ENCODE data around the gene XCL1. TPM values are rescaled to one million over a fixed set of nuclear protein-coding genes. Genes with fewer than 3 reads are reported as not detected.

XCL1 gene
- total RNA-seq, 1 donor from 2014 or later = not detected

DNA sequence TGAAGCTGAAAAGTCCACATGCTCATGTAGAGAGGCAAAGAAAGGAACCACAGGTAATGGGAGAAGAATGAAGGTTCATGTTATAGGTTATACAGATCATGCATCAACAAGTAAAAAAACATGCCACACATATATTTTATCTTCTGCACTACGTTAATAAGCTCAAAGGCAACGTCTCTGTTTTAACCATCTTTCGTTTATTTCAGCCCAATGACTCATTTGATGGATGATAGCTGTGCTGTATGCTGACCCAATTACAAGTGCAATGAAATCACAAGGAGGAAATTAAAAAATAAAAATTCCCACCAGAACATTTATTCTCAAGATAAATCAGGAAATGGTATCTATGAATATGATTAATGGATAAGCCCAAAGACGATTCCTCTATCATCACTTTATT is 24.6 kb downstream of the XCL1 start:
- H3K27ac ChIP-seq (ENCODE audit: low read depth, low read length) = no peak overlapping the region

DNA sequence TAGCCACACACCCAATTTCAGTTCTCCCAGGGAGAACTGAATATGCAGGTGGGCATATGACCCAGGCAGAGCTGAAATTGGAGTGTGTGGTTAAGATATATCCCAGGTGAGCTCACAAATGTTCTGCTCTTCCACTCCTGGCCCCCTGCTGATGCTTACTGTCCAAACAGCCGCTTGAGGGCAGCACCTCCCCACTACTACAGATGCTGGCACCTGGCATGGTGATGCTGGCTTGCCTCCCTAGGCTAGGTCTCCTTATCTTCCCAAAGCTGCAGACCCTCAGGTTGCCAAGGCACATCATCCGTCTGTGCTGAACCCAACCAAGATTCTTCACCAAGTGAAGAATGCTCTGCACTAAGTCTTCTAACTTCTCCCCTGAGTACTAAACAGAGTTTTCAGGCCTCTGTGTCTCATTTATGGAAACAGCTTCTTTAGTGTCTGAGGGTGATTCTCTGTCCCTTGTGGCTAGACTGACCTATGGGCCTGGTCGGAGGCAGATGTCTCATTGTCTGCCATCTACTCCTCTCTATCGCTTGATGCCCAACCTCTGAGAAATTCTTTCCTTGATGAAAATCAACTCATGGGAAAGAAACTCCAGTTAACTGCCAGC is 27.2 kb downstream of the XCL1 start:
- Histone ChIP-seq H3K4me1 (ENCODE audit: control insufficient read depth in 3 of 3, insufficient read depth in 3 of 3, low read length in 3 of 3) (peaks cover 19 to 27% (median 24%) of the 10 kb centered on the region in 3 donors), H3K9me3 (ENCODE audit: control insufficient read depth in 3 of 3, low read length in 3 of 3) (no peaks in the 10 kb centered on the region), H3K27ac (ENCODE audit: low read depth, low read length) (no peak overlapping the region), H3K27me3 (ENCODE audit: control insufficient read depth in 3 of 3, insufficient read depth in 3 of 3, low read length in 3 of 3) (no peaks in the 10 kb centered on the region), H3K4me3 (ENCODE audit: low read length in 3 of 3) (peak overlapping the region in 1 of 3 donors; percentile 15), H3K9ac (ENCODE audit: low read depth in 1 of 3, low read length in 3 of 3) (no peak overlapping the region), H3K36me3 (ENCODE audit: control insufficient read depth in 3 of 3, insufficient read depth in 3 of 3, low read length in 3 of 3) (no peaks in the 10 kb centered on the region)

More for the DNA sequence above, 24.6 kb downstream of the XCL1 start:
- Histone ChIP-seq H3K27me3 (ENCODE audit: control insufficient read depth in 3 of 3, insufficient read depth in 3 of 3, low read length in 3 of 3) (no peaks in the 10 kb centered on the region), H3K36me3 (ENCODE audit: control insufficient read depth in 3 of 3, insufficient read depth in 3 of 3, low read length in 3 of 3) (no peaks in the 10 kb centered on the region), H3K4me1 (ENCODE audit: control insufficient read depth in 3 of 3, insufficient read depth in 3 of 3, low read length in 3 of 3) (peaks cover 0 to 10% (median 6%) of the 10 kb centered on the region in 3 donors), H3K9ac (ENCODE audit: low read depth in 1 of 3, low read length in 3 of 3) (no peak overlapping the region), H3K9me3 (ENCODE audit: control insufficient read depth in 3 of 3, low read length in 3 of 3) (no peaks in the 10 kb centered on the region), H3K4me3 (ENCODE audit: low read length in 3 of 3) (no peak overlapping the region)

DNA sequence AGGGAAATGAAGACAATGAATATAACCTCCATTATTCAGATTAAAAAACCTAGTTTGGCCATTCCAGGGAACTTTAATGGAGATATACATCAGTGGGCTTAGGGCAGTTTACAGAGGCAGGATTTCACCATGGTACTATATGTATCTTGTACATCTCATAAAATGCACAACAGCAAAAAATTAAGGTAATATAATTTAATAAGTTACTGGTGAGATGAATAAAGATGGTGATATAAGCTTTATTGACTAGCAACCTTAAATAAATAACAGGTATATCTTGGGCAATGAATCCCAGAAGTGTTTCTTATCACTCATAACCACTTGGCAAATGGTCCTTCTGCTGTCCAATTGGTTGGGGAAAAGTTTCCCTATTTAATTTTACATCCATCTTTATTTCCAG is 29.0 kb downstream of the XCL1 start:
- Histone ChIP-seq H3K4me3 (ENCODE audit: low read length in 3 of 3) (no peak overlapping the region), H3K27ac (ENCODE audit: low read depth, low read length) (no peak overlapping the region), H3K36me3 (ENCODE audit: control insufficient read depth in 3 of 3, insufficient read depth in 3 of 3, low read length in 3 of 3) (no peaks in the 10 kb centered on the region), H3K9ac (ENCODE audit: low read depth in 1 of 3, low read length in 3 of 3) (no peak overlapping the region), H3K4me1 (ENCODE audit: control insufficient read depth in 3 of 3, insufficient read depth in 3 of 3, low read length in 3 of 3) (peaks cover 33 to 43% (median 41%) of the 10 kb centered on the region in 3 donors), H3K9me3 (ENCODE audit: control insufficient read depth in 3 of 3, low read length in 3 of 3) (no peaks in the 10 kb centered on the region), H3K27me3 (ENCODE audit: control insufficient read depth in 3 of 3, insufficient read depth in 3 of 3, low read length in 3 of 3) (no peaks in the 10 kb centered on the region)

DNA sequence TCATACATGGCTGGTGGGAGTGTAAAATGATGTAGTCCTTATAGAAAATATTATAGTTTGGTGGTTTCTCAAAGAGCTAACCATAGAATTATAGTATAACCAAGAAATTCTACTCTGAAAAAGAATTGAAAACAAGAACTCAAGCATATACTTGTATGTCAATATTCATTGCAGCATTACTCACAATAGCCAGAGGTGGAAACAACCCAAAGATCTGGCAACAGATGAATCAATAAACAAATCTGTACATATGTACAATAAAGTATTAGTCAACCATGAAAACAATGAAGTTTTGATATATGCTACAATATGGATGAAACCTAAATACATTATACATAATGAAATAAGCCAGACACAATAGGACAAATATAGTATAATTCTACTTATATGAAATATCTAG is 29.7 kb downstream of the XCL1 start:
- H3K4me3 ChIP-seq (ENCODE audit: low read length in 3 of 3) = no peak overlapping the region
- H3K27me3 ChIP-seq (ENCODE audit: control insufficient read depth in 3 of 3, insufficient read depth in 3 of 3, low read length in 3 of 3) = no peaks in the 10 kb centered on the region
- H3K9ac ChIP-seq (ENCODE audit: low read depth in 1 of 3, low read length in 3 of 3) = no peak overlapping the region
- no peak overlapping the region for H3K27ac ChIP-seq (ENCODE audit: low read depth, low read length)
- H3K36me3 ChIP-seq (ENCODE audit: control insufficient read depth in 3 of 3, insufficient read depth in 3 of 3, low read length in 3 of 3) = no peaks in the 10 kb centered on the region
- H3K4me1 ChIP-seq (ENCODE audit: control insufficient read depth in 3 of 3, insufficient read depth in 3 of 3, low read length in 3 of 3) = peaks cover 33 to 48% (median 46%) of the 10 kb centered on the region in 3 donors
- no peaks in the 10 kb centered on the region for H3K9me3 ChIP-seq (ENCODE audit: control insufficient read depth in 3 of 3, low read length in 3 of 3)

DNA sequence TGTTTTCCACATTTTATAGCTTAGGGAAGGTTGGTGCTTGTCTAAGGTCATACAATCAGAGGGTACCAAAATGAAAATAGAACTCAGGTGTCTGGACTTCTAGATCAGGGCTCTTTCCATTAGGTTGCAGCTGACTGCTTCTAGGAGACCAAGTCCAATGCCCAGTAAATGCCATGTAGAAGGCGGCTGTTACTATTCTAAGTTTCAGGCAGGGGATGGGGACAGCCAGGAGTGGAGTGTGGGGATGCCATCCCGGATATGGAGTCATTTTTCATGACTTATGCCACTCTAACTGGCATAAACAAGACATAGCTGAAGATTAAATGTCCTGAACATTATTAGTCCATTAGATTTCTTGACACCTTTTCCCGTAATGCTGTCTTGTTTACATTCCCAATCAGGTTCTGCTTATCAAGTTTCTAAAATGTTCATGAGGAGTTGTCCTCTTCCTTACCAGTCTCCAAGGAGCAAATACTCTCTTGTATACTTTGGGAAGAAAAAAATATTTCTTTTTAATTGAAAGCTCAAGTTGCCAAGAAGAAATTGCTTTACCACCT is 31.5 kb downstream of the XCL1 start:
- Histone ChIP-seq H3K9me3 (ENCODE audit: control insufficient read depth in 3 of 3, low read length in 3 of 3) (no peaks in the 10 kb centered on the region), H3K27ac (ENCODE audit: low read depth, low read length) (peak overlapping the region; percentile 91), H3K9ac (ENCODE audit: low read depth in 1 of 3, low read length in 3 of 3) (peak overlapping the region in 2 of 3 donors; percentile 73 to 84), H3K27me3 (ENCODE audit: control insufficient read depth in 3 of 3, insufficient read depth in 3 of 3, low read length in 3 of 3) (no peaks in the 10 kb centered on the region), H3K4me3 (ENCODE audit: low read length in 3 of 3) (peak overlapping the region in 2 of 3 donors; percentile 11 to 35), H3K4me1 (ENCODE audit: control insufficient read depth in 3 of 3, insufficient read depth in 3 of 3, low read length in 3 of 3) (peaks cover 42 to 59% (median 58%) of the 10 kb centered on the region in 3 donors), H3K36me3 (ENCODE audit: control insufficient read depth in 3 of 3, insufficient read depth in 3 of 3, low read length in 3 of 3) (no peaks in the 10 kb centered on the region)

DNA sequence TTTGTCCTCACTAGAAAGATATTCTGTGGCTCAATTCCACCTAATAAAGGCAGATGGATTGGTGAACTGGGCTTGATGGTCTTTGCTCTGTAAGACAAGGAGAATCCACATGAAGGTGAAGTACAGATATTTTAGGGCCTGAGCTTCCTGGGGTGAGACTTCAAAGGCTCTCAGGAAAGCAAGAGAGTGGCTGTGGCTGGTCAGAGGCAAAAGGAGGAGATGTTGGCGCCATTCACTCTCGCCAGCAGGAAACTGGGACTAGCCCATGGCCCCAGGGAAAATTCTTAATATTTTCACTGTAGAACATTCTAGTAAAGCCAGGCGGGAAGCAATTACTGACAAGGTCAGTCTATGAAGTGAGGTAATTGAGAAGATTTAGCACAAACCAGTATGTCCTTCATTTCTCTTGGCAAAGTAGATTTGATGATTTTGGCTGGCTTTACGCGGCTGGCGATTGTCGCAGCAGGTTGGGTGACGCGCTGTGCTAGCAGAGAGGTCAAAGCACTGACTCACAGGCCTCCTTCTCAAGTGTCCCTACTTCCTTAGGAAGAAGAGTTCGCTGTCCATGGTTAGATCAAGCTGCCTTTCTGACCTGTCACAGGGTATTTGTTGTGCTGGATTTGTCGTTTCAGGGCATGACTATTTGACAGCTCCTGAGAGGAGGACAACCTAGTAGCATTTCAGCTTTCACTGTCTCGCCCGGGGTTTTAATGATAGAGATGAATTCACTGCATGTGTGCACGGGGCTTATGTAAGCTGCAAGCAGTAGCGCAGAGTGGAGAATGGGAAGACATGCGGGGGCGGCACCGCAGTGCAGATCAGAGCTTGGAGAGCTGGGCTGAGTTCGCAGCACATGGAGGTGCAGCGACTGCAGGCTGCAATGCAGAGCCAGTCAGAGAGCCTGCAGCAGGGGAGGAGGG is 32.7 kb downstream of the XCL1 start:
- Histone ChIP-seq H3K9me3 (ENCODE audit: control insufficient read depth in 3 of 3, low read length in 3 of 3) (no peaks in the 10 kb centered on the region), H3K27me3 (ENCODE audit: control insufficient read depth in 3 of 3, insufficient read depth in 3 of 3, low read length in 3 of 3) (no peaks in the 10 kb centered on the region), H3K4me3 (ENCODE audit: low read length in 3 of 3) (peak overlapping the region; percentile 52 to 59 (median 58)), H3K36me3 (ENCODE audit: control insufficient read depth in 3 of 3, insufficient read depth in 3 of 3, low read length in 3 of 3) (no peaks in the 10 kb centered on the region), H3K9ac (ENCODE audit: low read depth in 1 of 3, low read length in 3 of 3) (peak overlapping the region; percentile 73 to 86 (median 84)), H3K4me1 (ENCODE audit: control insufficient read depth in 3 of 3, insufficient read depth in 3 of 3, low read length in 3 of 3) (peaks cover 51 to 61% (median 60%) of the 10 kb centered on the region in 3 donors), H3K27ac (ENCODE audit: low read depth, low read length) (peak overlapping the region; percentile 91)

DNA sequence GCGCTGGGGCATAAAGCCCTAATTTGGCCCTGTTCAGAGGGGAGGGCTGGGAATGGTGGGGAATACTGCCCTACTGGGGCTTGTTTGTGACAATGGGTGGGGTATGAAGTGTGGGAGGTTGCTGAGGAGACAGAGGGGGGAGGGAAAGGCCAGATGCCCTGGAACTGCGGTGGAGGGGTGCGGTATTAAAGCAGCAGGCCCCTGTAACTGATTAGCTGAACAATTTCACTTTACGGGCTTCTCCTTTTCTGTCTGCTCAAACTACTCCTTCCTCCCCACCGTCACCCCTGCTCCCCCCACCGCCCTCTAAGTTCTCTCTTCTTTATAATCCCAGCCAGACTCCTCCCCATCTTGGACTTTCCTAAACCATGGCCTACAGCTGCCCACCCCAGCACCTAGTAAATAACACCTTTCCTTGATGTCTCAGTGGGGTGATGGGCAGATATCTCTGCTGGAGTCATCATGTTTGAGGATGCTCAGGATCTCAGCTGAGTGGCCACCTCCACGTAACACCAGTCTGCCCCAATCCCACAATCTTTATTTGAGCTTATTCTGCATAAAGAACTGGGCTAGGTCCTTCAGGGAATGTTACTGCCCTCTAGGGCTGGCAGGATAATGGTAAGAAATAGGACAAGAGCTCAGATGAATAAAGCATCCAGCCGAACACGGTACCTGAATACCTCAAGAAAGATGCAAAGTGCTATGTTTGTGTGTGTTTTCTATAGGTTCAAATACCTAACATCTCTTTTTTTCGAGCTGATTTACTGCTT is 33.5 kb downstream of the XCL1 start:
- H3K9me3 ChIP-seq (ENCODE audit: control insufficient read depth in 3 of 3, low read length in 3 of 3) = no peaks in the 10 kb centered on the region
- H3K9ac ChIP-seq (ENCODE audit: low read depth in 1 of 3, low read length in 3 of 3) = peak overlapping the region; percentile 73 to 86 (median 84)
- H3K4me3 ChIP-seq (ENCODE audit: low read length in 3 of 3) = peak overlapping the region; percentile 52 to 59 (median 58)
- H3K27ac ChIP-seq (ENCODE audit: low read depth, low read length) = peak overlapping the region; percentile 91
- H3K36me3 ChIP-seq (ENCODE audit: control insufficient read depth in 3 of 3, insufficient read depth in 3 of 3, low read length in 3 of 3) = no peaks in the 10 kb centered on the region
- peaks cover 60 to 69% (median 68%) of the 10 kb centered on the region in 3 donors for H3K4me1 ChIP-seq (ENCODE audit: control insufficient read depth in 3 of 3, insufficient read depth in 3 of 3, low read length in 3 of 3)
- H3K27me3 ChIP-seq (ENCODE audit: control insufficient read depth in 3 of 3, insufficient read depth in 3 of 3, low read length in 3 of 3) = no peaks in the 10 kb centered on the region

DNA sequence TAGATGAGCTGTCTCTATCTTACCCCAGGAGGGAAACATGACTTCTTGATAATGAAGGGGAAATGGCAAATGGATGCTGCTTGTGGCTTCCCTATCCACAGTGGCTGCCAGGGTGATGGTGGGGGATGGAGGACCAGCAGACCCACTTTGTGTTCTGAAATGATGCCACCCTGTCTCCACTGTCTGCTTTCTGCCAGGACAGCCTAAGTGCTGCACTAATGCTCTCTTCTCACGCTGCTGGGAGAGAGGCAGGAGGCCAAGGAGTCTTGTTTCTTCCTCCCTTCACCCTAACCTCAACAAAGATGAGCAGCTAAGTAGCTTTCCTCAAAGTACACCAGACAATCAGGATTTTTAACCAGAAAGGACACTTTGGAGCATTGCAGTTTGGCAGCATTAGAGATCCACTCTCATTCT is 36.6 kb downstream of the XCL1 start:
- no peaks in the 10 kb centered on the region for H3K9me3 ChIP-seq (ENCODE audit: control insufficient read depth in 3 of 3, low read length in 3 of 3)
- H3K4me1 ChIP-seq (ENCODE audit: control insufficient read depth in 3 of 3, insufficient read depth in 3 of 3, low read length in 3 of 3) = peaks cover 48 to 65% (median 64%) of the 10 kb centered on the region in 3 donors
- H3K4me3 ChIP-seq (ENCODE audit: low read length in 3 of 3) = peak overlapping the region in 2 of 3 donors; percentile 23
- H3K27ac ChIP-seq (ENCODE audit: low read depth, low read length) = peak overlapping the region; percentile 96
- H3K27me3 ChIP-seq (ENCODE audit: control insufficient read depth in 3 of 3, insufficient read depth in 3 of 3, low read length in 3 of 3) = no peaks in the 10 kb centered on the region
- peak overlapping the region; percentile 6 to 75 (median 68) for H3K9ac ChIP-seq (ENCODE audit: low read depth in 1 of 3, low read length in 3 of 3)
- H3K36me3 ChIP-seq (ENCODE audit: control insufficient read depth in 3 of 3, insufficient read depth in 3 of 3, low read length in 3 of 3) = no peaks in the 10 kb centered on the region

DNA sequence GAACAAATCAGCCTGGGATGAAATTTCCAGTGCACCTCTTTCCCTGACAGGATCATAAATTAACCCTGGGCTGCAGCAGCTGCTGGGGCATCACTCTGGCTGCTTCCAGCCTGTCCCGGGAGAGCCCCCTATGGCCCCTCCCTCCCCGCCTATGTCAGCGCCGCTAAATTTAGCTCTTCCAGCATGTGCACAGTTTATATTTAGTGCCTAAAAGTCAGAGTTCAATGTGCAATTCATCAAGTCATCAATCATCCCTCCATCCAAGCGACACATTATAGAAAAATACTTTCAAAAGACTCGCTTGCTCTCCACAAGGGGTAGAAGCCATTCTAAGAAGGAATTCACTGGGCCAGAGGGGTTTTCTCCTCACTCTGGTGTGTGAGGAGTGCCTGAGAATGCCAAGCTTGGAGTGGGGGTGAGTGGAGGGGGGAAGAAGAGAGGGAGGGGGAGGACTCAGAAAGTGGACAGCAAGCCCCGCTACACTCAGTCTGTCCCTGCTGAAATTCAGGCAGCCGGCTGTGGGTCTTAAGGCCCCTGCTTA is 37.4 kb downstream of the XCL1 start:
- H3K9me3 ChIP-seq (ENCODE audit: control insufficient read depth in 3 of 3, low read length in 3 of 3) = no peaks in the 10 kb centered on the region
- peak overlapping the region; percentile 81 to 90 (median 83) for H3K9ac ChIP-seq (ENCODE audit: low read depth in 1 of 3, low read length in 3 of 3)
- peak overlapping the region; percentile 62 to 64 (median 62) for H3K4me3 ChIP-seq (ENCODE audit: low read length in 3 of 3)
- peak overlapping the region; percentile 96 for H3K27ac ChIP-seq (ENCODE audit: low read depth, low read length)
- no peaks in the 10 kb centered on the region for H3K27me3 ChIP-seq (ENCODE audit: control insufficient read depth in 3 of 3, insufficient read depth in 3 of 3, low read length in 3 of 3)
- H3K4me1 ChIP-seq (ENCODE audit: control insufficient read depth in 3 of 3, insufficient read depth in 3 of 3, low read length in 3 of 3) = peaks cover 41 to 59% (median 57%) of the 10 kb centered on the region in 3 donors
- H3K36me3 ChIP-seq (ENCODE audit: control insufficient read depth in 3 of 3, insufficient read depth in 3 of 3, low read length in 3 of 3) = no peaks in the 10 kb centered on the region
